Fibroblast of the conjunctiva (primary cell): ENCODE measurements around the gene DEF6.
"Not testable (repeated sequence)": the region's sequence is repeated elsewhere in the genome, so short reads cannot be mapped to it uniquely, and the experiment has no call there.

Experiments
- DNase-seq: peaks from one replicate; pipeline ENCODE4 v3.0.0-alpha.2; 2010; ENCODE audit warnings: low read depth

DEF6 gene

DNA sequence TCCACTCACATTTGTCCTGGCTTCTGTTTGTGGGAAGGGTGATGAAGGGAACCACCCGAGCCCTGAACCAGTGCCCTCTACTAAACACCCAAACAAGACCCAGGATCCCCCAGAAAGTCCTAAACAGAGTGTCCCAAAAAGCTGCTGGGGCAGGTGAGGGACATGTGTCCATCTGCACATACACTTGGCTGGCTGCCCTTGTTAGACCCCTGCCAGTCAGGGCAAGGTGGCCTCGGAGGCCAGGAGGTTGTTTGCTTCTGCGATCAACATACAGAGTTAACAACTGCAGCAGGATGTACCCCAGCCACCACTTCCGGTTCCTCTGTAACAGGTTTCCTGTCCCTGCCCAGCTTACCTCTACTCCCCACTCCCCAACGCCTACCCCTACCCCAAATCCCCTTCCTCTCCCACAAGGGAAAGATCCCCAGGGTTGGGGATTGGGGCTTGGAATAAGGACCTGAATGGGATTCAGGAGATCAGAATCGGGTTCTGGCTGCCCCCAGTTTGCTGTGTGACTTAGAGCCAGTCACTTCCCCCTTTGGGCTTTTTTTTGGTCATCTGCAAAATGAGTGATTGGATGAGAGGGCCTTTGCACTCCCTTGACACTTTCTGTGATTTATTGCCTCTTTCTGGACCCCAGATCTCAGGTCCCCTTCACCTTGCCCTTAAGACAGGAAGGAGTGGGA lies 13.9 kb downstream of the DEF6 start:
- no peak for DNase-seq

DNA sequence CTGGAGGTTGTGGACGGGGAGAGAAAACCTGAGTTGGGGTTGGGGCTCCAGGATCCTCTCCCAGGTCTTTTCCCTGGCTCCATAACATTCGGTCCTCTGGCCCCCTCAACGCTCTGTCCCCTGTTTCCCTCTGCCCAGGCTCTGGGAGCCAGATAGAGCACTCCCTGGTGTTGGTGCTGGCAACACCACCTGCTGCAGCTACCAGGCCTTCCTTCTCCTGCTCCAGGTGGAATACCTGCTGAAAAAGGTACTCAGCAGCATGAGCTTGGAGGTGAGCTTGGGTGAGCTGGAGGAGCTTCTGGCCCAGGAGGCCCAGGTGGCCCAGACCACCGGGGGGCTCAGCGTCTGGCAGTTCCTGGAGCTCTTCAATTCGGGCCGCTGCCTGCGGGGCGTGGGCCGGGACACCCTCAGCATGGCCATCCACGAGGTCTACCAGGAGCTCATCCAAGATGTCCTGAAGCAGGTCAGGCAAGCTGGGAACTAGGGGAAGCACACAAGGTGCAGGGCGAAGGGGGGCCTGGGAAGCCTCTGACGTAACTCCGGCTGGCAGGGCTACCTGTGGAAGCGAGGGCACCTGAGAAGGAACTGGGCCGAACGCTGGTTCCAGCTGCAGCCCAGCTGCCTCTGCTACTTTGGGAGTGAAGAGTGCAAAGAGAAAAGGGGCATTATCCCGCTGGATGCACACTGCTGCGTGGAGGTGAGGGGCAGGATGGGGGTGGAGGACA lies 14.6 kb downstream of the DEF6 start:
- DNase-seq, result no peak

DNA sequence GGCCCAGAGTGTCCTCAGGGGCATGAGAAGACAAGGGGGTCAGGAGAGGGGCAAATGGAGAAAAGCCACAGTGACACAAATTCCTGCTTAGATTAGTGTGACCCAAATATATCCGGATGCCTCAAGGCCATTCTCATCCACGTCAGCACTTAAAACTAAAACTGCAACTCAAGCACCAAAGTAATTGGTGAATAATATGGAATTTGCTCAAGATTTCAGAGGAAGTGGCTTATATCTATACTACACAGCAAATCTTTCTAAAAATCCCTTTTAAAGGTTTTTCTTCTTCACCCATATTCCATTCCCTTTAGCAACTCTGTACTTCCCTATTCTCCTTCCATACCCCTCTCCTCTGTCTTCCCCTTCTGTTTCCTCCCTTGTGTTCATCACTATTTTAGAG lies 15.2 kb downstream of the DEF6 start:
- DNase-seq, result no peak

DNA sequence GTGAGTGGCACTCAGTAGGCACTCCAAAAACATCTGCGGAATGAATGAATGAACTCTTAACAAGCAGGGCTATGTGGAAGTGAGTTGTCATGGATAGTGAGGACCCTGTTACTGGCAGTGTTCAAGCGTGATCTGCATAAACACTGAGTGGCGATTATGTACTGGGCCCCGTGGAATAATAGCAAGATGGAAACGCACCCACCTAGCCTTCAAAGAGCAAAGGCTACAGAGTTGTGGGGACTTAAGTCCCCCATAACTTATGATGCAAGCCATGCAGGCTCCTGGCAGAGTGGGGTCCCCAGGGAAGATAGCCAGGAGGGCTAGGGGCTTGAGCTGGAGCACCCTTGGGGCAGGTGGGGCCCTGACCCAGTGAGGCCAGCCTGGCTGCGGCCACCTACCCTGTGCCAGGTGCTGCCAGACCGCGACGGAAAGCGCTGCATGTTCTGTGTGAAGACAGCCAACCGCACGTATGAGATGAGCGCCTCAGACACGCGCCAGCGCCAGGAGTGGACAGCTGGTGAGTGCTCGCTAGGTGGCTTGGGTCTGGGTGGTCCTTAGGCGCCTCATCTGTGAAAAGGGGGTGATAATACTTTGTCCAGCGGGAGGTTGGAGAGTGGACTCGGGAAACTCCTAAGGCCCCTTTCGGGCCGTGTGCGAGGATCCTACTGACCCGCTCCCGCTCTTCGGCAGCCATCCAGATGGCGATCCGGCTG lies 20.0 kb downstream of the DEF6 start:
- no peak for DNase-seq

DNA sequence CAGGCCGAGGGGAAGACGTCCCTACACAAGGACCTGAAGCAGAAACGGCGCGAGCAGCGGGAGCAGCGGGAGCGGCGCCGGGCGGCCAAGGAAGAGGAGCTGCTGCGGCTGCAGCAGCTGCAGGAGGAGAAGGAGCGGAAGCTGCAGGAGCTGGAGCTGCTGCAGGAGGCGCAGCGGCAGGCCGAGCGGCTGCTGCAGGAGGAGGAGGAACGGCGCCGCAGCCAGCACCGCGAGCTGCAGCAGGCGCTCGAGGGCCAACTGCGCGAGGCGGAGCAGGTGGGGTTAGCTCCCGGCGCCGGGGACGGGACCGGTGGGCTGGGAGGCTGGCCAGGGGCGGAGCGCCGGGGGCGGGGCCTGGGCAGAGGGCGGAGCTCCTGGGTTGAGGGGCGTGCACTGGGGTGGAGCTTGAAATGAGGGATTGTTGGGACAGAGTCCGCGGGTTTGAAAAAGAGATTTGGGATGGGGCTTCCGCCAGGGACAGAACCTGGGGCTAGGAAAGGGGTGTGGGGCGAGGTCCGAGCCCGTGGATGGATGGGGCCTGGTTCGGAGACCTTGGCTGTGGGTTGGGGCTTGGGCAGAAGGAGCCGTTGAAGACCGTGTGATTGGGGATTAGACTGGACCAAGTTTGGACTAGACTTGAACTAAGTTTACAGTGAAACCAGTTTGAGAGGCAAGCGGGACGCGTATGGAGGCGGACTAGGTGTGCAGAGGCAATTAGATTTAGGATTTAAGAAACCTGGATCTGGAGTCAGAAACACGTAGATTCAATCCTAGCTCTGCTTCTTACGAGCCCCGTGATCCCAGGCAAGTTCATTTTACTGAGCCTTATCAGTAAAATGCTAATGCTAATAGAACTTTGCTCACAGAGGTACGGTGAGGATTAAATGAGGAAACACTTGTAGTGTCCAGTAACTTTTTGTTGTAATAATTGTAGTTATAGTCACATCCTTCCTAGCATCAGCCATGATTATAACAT lies 20.9 kb downstream of the DEF6 start:
- DNase-seq, result peak; percentile 46

GRCh38 chr6:35319346-35320030 lies 21.9 kb downstream of the DEF6 start:
- no peak for DNase-seq

- no peak for DNase-seq
Observed at GRCh38 chr6:35320031-35320410, 22.4 kb downstream of the DEF6 start.

DNA sequence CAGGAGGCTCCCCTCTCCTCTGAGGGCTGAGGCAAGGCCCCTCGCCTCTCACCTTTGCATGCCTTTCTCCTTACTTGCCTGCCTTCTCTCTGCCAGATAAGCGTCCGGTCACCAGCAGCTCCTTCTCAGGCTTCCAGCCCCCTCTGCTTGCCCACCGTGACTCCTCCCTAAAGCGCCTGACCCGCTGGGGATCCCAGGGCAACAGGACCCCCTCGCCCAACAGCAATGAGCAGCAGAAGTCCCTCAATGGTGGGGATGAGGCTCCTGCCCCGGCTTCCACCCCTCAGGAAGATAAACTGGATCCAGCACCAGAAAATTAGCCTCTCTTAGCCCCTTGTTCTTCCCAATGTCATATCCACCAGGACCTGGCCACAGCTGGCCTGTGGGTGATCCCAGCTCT lies 23.5 kb downstream of the DEF6 start:
- DNase-seq, result no peak

- DNase-seq, result peak; percentile 17
Observed at GRCh38 chr6:35327349-35328027, 29.9 kb downstream of the DEF6 start.

DNA sequence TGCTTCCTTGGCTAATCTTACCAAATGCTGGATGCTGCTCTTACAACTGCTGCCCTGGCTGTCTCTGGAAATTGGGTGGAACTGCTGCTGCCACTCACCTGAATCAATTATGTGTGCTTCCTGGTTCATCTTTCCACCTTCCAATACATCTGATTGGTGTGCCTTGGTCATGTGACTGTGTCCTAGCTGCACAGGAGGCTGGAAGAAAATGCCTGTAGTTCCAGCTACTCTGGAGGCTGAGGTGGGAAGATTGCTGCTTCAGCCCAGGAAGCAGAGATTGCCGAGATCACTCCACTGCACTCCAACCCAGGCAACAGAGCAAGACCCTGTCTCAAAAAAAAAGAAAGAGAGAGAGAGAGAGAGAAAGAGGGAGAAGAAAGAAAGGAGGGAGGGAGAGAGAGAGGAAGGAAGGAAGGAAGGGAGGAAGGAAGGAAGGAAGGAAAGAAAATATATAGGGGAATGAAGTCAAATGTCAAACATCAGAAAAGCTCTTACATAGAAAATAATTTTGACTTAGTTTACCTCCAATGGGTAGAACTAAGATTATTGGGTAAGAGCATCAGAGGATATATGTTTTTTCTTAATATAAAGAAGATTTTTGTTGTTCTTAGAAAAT lies 30.6 kb downstream of the DEF6 start:
- DNase-seq, result no peak

GRCh38 chr6:35328965-35329364 lies 31.3 kb downstream of the DEF6 start:
- not testable (repeated sequence) for DNase-seq

DNA sequence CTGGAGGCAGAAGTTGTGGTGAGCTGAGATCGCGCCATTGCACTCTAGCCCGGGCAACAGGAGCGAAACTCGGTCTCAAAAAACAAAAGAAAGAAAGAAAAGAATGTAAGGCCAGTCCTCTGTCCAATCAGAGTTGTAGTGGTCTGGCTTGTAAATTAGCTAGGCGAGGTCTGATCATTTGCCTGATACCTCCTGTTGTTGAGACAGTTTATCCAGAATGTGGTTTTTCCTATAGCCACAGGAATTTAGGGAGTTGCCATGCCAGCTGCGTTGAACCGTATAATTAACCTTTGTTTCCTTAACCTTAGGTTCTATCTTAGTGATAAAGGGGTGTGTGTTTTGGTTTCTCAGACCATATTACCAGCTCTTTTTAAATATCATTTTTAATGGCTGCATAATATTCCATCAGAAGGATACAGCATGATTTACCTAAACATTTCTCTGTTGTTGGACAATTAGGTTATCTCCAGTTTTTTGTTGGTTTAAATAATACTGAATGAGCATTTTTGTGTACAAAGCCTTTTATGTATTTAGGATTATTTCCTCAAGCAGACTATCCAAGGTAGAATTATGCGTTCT lies 33.0 kb downstream of the DEF6 start:
- no peak for DNase-seq

DNA sequence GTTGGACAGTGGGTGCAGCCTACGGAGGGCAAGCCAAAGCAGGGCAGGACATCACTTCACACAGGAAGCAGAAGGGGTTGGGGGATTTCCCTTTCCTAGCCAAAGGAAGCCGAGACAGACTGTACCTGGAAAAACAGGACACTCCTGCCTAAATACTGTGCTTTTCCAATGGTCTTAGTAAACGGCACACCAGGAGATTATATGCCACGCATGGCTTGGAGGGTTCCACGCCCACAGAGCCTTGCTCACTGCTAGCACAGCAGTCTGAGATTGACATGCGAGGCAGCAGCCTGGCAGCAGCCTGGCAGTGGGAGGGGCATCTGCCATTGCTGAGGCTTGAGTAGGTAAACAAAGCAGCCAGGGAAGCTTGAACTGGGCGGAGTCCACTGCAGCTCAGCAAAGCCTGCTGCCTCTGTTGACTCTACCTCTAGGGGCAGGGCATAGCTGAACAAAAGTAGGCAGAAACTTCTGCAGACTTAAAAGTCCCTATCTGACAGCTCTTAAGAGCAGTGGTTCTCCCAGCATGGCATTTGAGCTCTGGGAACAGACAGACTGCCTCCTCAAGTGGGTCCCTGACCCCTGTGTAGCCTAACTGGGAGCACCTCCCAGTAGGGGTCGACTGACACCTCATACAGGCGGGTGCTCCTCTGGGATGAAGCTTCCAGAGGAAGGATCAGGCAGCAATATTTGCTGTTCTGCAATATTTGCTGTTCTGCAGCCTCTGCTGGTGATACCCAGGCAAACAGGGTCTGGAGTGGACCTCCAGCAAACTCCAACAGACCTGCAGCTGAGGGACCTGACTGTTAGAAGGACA lies 34.7 kb downstream of the DEF6 start:
- DNase-seq, result not testable (repeated sequence)

- no peak for DNase-seq
Observed at GRCh38 chr6:35341557-35341956, 43.9 kb downstream of the DEF6 start.

GRCh38 chr6:35342258-35343091 lies 44.9 kb downstream of the DEF6 start, which contains the start of gene PPARD:
PPARD (plus strand) TSS chr6:35342558; CDS start chr6:35411088, 68,530 bp downstream.
- DNase-seq, result peak; percentile 91

DNA sequence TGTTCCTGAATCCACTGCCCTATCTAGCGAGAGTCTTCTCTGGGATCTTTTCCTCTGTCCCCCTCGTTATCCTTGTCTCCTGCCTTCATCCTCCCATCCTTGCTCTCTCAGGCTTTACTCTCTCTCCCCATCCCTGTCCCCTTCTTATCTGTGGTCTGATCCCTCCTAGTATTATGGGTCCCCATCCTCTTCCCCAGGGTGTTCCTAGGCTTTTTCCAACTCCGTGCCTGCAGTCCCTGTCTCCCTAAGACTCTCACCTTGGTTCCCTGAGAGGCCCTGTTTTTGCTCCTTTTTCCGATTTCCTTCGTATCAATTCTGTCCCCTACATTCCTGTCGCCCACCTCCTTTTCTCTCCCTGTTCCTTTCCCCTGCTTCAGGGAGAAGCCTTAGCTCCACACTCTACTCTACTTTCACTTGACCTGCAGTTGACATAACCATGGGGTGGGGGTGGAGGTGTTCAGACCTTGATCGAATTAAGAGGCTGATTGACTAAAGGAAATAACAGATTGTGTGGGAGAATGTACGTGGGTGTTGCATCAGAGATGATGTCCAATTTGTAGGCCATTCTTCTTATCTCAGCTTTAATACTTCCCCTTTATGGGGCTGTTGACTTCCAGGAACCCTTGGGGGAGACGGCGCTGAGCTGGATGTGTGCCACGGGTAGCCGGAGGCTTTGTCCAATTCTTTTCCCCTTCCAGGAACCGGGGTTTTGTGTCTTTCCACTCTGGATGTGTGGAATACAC lies 45.6 kb downstream of the DEF6 start:
- DNase-seq, result no peak

GRCh38 chr6:35343835-35344550 lies 46.4 kb downstream of the DEF6 start:
- no peak for DNase-seq
